ENCODE results near the gene LGALS7.
"Not testable (repeated sequence)": the region's sequence is repeated elsewhere in the genome, so short reads cannot be mapped to it uniquely, and the experiment has no call there.

Gene LGALS7

DNA sequence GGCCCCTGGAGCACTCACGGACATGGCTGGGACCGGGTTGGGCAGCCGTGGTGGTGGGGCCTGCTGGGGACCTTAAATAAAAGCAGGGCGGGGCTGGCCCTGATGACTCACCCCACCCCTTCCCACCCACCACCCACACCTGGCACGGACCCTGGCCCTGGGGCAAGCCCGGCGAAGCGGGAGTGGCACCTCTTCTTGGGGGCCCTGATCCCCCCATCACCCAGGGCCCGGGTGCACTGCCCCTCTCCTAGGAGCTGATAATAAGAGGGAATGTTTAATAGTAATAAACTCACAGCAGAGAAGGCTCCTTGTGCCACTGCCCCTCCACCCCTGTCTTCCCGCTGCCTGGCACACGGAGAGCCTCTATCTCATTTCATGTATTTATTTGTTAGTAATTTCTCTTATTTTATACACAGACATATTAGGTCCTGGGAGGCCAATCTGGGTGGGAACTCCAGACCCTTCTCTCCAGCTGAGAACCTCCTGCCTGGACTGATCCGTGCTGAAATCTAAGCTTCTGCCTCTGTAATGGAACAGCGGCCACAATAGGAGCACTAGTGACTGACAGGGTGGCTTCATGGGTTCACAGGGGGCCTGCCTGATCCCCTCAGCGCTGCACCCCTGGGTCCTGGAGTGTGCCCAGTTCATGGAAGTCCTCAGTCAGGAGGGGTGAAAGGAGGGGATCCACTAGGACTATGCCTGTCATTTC is at the start of gene LGALS7:
Gene LGALS7 (minus strand): TSS at position 49 of the 709 bp plus-strand sequence. CDS start 25 bp downstream, at position 24.
- DNase-seq = no peak

DNA sequence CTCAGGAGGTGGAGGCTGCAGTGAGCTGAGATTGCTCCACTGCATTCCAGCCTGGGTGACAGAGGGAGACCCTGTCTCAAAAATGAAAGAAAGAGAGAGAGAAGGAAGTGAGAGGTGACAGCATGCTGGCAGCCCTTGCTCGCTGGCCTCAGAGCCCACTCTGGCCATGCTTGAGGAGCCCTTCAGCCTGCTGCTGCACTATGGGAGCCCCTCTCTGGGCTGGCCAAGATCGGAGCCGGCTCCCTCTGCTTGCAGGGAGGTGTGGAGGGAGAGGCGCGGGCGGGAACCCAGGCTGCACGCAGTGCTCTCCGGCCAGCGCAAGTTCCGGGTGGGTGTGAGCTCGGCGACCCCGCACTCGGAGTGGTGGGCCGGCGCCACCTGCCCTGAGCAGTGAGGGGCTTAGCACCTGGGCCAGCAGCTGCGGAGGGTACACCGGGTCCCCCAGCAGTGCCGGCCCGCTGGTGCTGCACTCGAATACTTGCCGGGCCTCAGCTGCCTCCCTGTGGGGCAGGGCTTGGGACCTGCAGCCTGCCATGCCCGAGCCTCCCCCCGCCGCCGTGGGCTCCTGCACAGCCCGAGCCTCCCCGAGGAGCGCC is 48.0 kb upstream of the LGALS7 start:
- DNase-seq = not testable (repeated sequence)

DNA sequence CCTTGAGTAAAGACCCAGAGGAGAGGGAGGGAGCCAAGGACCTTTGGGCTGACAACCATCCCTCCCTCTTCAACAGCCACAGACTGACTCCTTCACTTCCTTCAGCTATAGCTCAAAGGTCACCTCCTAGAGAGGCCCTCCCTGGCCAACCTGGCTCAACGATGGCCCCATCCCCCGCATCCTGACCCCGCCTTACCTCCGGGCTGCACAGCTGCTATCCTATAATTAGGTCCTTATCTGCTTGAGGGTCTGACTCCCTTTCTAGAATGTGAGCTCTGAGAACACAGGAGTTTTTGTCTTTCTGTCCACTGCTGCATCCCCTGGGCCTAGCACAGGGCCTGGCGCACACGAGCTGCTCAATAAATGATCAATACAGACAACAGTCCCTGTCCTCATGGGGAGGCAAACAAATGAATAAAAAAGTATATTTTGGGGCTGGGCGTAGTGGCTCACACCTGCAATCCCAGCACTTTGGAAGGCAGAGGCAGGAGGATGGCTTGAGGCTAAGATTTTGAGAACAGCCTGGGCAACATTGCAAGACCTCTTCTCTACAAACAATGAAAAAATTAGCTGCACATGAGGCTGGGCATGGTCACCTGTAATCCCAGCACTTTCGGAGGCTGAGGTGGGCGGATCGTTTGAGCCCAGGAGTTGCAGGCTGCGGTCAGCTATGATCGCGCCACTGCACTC is 46.1 kb upstream of the LGALS7 start:
- peak; percentile 74 for DNase-seq

DNA sequence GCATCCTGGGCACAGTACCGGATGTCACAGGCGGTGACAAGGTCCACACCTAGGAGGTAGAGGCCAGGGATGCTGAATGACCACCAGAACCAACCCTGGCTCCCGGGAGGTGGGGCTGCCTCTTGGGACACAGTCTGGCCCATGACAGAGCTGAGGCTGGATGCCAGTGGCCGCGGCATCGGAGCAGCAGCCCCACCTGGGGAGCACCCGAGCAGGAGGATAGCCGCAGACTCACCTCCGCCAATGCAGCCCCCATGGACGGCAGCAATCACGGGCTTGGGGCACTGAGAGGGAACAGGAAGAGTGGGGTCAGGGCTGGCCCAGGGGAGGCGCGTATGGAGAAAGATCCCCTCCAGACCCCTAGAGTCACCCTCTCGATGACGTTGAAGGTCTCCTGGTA is 43.8 kb upstream of the LGALS7 start:
- no peak for DNase-seq

DNA sequence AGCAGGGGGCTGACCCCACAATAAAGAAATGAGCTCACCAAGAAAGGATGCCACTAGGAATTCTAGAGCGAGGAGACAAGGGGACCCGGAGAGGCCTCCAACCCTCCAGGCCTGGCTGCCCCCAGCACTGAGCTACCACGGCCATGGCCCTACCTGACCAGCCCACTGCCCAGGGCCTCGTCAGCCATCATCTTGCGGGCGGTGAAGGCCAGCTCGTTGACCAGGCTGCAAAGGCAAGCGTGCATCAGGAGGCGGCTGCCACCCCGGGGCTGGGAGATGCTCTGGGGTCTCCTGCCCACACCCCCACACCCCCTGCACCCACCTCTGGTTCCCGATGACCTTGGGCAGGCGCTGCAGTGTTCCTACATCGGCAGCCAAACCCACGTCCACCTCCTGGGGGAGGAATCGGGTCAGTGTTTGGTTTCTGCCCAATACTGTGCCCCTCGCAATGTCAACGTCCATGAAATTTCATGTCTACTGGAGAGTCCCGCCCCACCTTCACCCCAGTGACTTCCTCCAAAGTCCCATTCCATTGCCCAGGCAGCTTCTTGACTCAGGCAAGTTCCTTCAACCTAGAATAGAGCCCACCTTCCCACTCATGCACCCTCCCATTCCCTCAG is 42.9 kb upstream of the LGALS7 start:
- DNase-seq = no peak

DNA sequence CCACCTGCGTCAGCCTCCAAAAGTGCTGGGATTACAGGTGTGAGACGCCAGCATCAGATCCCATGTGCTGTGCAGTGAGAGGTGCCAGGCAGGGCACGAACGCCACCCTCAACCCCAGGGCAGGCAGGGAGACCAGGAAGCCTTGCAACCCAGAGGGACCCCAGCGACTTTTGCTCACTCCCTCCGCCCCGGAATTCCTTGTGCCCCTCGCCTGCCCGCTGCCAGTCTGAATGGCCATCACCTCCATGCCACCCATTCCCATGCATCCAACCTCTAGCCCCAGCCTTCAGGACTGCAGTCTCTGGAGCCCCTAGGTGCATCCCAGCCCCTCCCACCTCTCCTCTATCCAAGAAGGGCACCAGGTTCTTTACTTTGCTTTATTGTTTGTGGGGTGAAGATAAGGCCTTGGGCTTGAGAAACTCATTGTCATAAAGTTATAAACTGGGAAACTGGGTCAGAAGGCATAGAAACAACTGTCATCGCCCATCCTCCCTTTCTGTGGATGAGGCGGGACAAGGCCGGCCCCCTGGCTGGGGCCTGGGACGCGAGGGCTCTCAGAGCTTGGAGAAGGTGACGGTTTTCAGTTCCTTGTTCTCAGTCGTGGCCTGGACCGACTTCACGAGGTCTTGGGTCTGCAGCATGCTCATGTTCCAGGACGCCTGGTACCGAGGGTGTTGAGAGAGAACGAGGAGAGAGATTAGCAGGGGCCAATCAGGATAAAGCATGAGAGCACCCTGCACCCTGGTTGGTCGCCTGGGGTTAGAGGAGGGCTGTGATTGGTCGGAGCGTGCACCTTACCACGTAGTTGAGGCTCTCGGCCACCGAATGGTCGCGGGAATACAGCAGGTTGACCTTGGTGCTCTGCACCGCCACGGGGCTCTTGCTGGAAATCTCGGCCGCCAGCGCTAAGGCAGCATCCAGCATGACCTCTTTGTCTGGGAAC is 42.0 kb upstream of the LGALS7 start:
- no peak for DNase-seq

DNA sequence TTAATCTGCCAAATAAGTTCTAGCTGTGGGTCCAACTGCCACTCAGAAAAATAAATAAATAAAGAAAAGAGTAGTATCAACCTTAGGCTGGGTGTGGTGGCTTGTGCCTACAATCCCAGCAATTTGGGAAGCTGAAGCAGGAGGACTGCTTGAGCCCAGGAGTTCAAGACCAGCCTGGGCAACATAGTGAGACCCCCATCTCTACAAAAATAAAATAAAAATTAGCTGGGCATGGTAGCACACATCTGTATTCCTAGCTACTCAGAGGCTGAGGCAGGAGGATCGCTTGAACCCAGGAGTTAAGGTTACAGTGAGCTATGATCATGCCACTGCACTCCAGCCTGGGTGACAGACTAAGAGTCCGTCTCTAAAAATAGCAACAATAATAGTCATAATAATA is 40.6 kb upstream of the LGALS7 start:
- not testable (repeated sequence) for DNase-seq

DNA sequence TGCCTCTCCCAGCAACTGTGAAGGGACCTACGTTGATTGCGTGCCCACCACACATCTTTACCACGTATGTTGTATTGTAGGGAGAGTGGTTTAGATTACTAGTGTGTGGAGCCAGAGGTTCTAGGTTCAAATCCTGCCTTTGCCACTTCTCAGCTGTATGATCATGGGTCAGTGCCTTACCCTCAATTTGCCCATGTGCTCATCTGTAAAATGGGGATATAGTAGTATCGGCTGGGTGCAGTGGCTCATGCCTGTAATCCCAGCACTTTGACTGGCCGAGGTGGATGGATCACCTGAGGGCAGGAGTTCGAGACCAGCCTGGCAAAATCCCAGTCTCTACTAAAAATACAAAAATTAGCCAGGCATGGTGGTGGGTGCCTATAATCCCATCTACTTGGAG is 40.0 kb upstream of the LGALS7 start:
- DNase-seq = no peak

DNA sequence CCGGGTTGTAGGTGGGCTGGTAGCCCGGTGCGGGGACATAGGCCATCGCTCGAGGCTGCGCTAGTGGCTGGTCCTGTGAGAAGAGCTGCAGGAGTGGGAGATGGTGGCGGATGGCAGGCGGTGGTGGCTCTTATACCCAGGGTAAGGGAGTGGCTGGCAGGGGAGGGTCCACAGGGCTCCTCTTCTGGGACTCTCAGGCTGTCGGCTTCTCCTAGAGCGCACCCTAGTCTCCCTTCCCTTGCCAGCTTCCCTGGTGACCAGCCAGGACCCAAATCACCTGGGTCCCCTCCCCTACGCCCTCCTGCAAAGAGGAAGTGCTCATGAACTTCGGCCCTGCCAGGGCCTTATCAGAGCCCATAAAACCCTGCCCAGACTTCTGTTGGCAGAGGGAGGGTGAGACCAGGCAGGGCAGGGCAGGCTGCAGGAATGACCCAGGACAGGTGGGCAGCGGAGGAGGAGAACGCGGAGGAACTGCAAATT is 39.6 kb upstream of the LGALS7 start, which contains the start of gene LGALS4:
Gene LGALS4 (minus strand): TSS at position 105 of the 480 bp plus-strand sequence. CDS start 59 bp downstream, at position 46.
- DNase-seq = no peak

DNA sequence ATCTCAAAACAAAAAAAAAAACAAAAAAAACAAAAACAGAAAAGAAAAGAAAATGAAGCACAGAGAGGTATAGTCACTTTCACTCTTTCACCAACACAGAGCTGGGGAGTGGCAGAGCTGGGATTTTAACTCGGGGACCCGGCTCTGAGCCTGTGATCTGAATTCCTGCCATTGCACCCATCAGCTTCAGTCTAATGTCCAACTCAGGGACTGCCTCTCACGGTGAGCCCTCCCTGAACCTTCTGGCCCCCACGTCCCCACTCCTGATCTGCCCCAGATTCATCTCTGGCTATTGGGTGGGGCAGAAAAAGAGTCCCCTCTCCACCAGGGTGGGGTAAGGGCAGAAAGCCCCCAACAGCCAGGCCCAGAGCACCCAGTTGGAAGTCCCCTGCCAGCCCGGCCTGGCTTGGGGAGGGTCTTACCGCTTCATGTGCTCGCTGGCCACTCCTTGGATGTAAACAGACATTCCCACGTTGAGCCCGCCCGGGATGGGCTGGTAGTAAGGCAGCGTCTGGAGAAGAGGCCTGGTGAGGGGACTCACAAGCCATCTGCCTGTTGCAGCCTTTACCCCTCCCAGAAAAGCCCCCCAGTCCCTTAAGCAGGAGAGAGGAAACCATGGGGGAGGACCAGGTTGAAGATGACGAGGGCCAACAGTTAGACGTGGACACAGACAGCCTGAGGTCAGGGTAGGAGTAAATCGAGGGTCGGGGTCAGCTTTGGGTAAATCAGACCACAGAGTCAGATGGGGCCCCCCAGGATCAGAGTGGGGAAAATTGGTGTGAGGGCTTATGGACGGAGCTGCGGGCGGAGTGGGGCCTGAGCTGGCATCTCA is 38.9 kb upstream of the LGALS7 start:
- DNase-seq = no peak

DNA sequence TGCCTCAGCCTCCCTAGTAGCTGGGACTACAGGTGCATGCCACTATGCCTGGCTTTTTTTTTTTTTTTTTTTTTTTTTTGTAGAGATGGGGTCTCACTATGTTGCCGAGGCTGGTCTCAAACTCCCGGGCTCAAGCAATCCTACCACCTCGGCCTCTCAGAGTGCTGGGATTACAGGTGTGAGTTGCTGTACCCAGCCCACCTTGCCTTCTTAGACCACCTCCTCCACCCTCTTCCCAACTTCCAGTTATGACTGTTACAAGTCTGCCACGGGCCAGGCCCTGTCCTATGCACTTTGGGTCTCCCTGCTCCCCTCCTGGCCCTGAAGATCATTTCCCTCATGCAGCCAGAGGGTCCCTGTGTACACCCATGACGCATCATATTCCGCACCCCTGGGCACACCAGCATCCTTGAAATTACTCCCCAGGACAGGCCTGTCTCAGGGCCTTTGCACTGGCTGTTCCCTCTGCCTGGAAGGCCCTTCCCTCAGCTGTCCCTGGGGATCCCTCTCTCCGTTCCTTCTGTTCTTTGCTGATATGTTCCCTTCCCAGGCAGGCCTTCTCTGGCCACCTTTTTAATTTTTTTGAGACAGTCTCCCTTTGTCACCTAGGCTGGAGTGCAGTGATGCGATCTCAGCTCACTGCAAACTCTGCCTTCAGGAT is 36.4 kb upstream of the LGALS7 start:
- DNase-seq = no peak

DNA sequence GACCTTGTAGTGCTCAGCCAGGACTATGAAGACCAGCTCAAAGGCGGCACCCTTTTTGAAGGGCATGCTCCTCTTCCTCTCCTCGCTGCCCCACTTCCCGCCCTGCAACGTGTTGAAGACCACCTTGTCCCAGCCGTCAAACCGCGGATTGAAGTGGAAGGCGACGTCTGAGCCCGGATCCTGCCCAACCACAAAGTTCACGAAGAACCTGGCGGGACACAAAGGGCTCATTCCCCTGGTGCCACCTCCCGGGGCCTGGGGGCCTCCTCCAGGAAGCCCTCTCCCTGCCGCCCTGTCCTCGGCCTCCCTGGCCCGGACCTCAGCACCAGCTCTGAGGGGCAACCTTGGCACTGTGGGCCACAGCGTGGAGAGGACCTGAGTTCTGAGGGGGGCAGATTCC is 35.4 kb upstream of the LGALS7 start:
- DNase-seq = no peak

DNA sequence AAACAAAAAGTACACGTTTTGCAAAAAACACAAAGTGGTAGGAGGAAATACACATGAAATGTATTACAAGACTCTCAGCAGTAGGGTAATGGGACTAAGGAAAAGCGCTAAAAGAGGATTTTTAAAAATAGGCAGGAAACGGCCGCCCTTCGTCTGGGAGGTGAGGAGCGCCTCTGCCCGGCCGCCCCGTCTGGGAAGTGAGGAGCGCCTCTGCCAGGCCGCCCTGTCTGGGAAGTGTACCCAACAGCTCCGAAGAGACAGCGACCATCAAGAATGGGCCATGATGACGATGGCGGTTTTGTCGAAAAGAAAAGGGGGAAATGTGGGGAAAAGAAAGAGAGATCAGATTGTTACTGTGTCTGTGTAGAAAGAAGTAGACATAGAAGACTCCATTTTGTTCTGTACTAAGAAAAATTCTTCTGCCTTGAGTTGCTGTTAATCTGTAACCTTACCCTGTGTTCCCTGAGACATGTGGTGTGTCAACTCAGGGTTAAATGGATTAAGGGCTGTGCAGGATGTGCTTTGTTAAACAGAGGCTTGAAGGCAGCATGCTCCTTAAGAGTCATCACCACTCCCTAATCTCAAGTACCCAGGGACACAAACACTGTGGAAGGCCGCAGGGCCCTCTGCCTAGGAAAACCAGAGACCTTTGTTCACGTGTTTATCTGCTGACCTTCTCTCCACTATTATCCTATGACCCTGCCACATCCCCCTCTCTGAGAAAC is 34.2 kb upstream of the LGALS7 start:
- peak; percentile 87 for DNase-seq

DNA sequence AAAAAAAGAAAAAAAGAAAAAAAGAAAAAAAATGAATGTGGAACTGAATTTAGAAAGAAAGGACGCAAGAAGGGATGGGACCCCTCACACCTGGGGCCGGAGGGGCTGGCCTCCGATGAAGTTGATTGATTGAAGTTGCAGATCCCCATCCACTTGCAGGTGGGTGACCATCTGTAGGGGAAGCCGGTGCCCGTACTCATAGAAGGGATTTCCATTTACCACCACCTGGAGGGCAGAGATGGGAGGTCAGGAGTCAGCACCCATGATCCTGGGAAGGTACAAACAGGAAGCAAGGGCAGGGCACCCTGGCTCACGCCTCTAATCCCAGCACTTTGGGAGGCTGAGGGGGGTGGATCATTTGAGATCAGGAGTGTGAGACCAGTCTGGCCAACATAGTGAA is 33.1 kb upstream of the LGALS7 start:
- DNase-seq = peak; percentile 70

DNA sequence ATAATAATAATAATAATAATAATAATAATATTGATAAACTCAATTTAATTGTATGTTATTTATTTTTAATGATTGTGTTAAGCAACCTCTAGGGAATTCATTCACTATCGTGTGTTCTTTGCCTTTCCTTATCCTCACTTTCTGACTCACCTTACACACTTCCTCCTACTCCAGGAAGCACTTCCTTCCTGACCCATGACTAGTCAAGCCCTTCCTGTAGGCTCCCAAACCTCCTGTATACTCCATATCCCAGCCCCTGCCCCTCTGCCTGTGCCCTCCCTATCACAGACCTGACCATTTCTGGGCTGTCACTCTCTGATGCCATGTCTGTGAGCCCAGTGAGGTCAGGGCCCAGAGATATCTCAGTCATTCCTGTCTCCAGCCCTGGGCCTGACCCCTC is 31.9 kb upstream of the LGALS7 start:
- DNase-seq = no peak

DNA sequence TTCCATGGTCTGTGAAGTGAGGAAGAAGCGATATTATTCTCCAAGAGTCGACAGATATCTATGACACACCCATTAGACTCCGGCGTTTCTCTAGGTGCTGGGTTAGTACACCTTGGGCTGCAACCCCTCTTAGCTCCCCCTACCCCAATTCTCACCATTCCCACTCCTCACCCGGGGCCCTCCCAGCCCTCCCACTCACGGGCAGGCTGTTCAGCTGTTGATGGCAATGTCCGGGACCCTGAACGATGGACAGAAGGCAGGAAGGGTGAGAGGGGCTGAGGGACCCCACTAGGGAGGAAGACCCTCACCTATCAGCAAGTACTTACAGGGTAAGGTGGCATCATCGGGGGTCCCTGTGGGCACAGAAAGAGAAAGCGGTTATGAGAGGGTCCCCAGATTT is 30.2 kb upstream of the LGALS7 start:
- no peak for DNase-seq

DNA sequence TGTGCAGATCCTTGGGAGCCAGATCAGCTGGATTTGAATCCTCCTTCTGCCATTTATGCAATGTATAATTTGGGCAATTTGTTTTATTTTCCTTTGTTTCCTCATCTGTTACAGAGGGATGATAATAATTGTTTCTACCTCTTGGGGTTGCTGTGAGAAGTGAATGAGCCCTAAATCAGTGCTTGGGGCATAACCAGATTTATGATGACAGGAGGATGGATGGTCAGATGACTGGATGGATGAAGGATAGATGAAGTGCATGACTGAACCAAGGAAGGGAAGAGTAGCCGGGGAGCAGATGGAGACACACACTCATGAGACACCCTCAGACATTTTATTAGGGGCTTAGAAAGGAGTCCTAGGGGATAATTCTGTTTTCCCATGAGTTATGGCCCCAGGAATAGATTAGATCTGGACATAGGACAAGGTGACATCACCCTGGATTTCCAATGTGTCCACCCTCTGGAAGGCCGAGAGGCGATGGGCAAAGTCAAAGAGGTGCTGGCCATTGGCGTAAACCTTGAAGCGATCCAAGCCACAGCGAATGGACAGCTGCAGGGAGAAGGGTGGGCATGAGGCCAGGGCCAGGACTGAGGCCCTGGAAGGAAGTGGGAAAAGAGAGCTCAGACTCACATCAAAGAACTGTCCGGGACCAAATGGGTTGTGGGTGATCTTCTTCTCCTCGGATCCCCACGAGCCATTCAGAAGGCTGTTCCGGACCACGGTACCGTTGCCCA is 28.2 kb upstream of the LGALS7 start:
- DNase-seq = no peak

DNA sequence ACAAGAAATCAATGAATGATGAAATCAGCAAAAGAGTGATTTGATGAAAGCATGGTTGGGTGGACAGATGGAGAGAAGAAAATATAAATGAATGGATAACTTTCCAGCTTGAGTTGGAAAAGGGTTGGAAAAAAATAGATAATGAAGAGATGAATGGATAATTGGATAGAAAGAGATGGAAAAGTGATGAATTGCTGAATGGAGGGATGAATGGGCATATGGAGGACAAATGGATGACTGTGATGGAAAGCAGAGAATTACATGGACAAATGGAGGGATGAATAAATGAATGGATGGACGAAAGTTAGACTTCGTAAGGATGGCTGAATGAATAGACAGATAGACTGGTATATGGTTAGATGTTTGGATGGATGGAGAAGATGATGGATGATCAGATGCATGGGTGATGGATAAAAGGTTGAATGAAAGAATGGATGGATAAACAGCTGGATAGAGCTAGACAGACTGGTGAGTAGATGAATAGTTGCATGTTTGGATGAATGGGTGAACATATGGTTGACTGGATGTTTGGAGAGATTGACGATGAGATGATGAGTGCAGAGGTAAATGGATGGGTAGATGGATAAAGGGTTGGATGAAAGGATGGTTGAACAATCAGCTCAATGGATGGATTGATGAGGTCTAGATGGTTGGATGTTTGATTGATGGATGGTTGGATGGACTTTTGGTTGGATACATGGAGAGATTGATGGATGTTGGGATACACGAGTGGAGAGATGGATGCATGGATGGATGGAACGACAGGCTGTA is 27.4 kb upstream of the LGALS7 start:
- DNase-seq = no peak

DNA sequence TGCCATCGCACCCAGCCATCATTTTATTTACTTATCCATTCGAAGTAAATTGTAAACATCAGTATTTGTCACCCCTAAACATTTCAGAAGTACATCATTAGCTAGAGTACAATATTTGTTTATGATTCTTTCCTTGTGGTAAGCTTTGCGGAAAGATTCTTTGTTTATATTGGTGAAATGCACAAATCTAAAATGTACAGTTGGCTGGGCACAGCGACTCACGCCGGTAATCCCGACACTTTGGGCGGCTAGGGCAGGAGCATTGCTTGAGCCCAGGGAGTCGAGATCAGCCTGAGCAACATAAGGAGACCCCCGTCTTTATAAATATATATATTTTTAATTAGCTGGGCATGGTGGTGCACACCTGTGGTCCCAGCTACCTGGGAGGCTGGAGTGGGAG is 25.8 kb upstream of the LGALS7 start:
- DNase-seq = no peak
